GM18951 (cell line): ENCODE measurements around the gene FOXC2.

Experiments used
- POLR2A ChIP-seq: IDR thresholded peaks from 4 replicates; pipeline ENCODE4 v1.6.1; 2011; ENCODE audit warnings: mild to moderate bottlenecking; ENCODE audit not compliant: insufficient read length, insufficient read depth; ENCODE audit errors: extremely low read depth
- in situ Hi-C: fragments of 300-500 bp; cut with MboI; formaldehyde crosslinking; loops from one replicate; pipeline ENCODE4 v1.12.0; 2022; ENCODE audit warnings: low sequenced_read_pairs, mixed read lengths, inconsistent platforms; ENCODE audit not compliant: unreplicated experiment

Gene FOXC2

DNA sequence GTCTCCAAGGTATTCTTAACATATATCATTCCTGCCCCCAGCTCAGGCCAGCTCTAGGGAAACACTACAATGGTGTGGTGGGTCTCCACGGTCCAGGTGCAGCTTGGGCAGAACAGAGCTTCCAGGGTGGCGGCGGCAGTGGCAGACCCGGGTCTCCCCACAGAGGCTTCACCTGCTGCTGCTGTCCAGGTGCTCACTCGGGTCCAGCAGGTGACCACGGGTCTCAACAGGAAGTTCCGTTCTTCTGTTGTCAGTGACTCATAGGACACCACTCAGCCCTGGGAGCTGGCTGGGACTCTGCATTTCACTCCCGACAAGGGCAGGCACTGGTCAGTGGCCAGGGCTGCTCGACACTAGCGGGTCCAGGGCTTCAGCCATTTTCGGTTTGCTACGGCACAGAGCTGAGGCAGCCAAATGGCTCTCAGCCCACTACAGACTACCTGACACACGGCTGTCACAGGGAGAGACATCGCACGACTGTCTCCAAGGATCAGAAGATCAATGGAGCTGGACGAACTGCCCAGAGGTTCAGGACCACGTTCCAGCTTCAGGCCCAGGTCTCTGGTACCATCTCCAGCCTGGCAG is 28.3 kb upstream of the FOXC2 start:
- in situ Hi-C loops = no loop called here

DNA sequence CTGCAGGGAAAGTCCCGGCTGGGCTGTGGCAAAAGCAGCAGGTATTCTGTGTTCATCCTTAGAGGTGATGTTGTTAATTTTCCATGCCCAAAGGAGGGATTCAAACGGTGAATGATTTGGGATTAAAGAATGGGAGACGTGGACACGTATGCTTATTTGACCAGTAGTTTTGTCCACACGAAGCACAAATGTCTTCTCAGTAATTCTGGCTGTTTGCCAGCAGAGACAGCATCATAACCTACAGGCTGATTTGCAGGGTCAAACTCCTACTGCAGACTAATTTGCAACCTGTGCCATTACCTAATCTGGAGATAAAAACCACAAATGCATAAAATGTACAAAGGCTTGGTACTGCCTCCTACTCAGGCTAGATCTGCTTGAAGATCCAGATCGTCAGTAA is 25.7 kb upstream of the FOXC2 start:
- no peak for TF ChIP-seq POLR2A
- in situ Hi-C loops = no loop called here

More for the DNA sequence above, 28.3 kb upstream of the FOXC2 start:
- TF ChIP-seq POLR2A = no peak

DNA sequence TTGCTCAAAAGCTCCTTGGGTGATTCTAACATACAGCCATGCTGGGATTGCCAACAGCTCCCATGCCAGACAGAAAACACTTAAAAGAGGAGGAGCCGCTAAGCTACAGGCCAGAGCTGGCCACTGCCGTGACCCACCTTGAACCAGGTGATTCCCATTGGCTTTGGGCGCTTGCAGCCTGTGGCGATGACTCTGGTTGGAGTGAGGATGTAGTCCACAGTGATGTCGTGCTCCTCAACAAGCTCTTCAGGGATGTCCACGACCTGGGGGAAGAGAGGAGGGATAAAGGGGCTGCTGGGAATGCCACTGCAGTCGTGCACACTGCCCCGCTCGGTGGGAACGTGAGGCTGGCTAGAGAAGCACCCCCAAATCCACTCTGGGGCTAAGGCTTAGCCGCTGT is 25.1 kb upstream of the FOXC2 start:
- no peak for TF ChIP-seq POLR2A
- in situ Hi-C loops = no loop called here

DNA sequence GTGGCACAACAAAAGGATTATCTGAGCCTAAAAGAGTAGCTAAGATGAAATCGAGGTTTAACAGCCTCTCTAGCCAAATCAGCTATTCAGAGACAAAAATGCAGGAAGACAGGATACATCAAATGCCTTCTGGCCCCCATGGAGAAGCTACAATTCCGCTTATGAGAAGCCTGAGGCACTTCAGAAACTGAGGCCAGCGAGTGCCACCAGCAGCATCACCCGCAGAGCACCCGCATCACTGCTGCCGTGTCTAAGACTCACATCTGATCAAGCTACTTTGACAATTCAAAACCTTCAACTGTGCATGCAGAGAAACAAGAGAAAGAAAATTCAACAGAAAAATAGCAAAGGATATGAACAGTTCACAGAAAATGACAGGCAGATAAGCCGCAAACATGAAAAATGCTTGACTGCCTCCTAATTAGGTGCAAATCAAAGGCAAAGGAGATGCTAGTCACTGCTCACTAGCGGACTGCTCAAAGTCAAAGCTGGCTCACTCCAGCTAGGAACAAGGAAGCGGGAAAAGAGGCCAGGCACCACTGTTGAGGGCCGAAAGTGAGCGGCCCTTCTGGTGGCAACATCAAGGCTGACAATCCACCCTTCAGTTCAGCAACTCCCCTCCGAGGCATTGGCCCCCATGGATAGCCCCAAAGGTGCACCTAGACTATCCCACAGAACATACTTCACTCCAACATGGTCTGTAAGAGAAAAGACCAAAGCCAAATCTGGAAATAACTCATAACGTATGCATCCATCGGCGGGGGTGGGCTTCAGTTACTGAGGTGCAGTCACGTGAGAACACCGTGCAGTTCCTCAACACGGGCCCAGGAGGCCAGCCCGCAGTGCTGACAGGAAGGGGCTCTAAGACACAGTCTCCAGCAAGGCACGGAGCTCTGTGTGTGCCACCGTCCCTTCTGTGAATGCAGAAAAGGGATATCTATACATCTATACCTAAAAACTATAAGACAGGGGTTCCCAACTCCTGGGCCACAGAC is 23.6 kb upstream of the FOXC2 start:
- in situ Hi-C loops = no loop called here
- no peak for TF ChIP-seq POLR2A

DNA sequence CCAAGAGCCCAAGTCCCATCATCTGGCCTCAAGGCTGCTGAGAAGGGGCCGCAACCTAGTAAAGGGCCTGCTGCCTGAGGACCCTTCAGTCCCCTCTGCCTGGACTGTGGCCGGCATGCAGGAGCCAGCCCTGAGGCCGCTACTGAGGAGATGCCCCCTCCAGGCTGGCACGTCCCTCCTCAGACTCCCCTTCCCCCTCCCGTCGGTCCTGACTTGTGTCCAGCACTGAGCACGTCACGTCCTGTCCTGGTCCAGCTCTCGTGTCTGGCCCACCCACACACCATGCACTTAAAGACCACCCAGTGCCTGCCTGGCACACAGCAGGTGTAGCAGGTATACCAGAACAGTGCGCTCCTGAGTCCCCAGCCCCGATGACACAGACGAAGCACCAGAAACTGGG is 21.1 kb upstream of the FOXC2 start:
- in situ Hi-C loops = no loop called here

DNA sequence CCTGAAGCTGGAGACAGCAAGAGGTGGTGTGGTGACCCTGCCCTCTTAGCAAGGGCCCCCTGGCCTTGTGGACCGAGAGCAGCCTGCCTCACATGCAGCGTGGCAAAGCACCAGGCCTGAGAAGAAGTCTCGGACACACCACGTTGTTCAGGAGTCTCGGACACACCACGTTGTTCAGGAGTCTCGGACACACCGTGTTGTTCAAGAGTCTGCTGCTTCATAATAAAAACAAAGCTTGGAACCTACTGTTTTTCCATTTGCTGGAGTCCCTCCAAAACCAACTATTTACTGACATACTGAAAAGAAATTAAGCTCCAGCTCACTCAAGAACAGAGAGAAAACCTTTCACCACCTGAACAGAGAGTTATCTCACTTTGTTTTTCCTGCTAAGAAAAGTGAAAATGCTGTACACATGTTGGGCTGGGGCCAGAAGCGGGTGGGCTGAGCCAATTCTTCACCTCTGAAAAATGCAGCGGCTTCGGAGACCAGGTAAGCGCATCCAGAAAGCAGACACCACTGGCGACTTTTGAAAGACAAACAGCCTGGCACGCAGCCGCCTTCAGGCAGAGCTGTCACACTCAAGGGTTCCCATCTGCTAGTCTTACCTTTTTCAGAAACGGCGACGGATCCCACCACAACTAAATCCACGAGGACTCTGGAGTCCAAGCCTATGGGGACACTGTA is 20.5 kb upstream of the FOXC2 start:
- no peak for TF ChIP-seq POLR2A
- in situ Hi-C loops = no loop called here

More for the DNA sequence above, 21.1 kb upstream of the FOXC2 start:
- no peak for TF ChIP-seq POLR2A

DNA sequence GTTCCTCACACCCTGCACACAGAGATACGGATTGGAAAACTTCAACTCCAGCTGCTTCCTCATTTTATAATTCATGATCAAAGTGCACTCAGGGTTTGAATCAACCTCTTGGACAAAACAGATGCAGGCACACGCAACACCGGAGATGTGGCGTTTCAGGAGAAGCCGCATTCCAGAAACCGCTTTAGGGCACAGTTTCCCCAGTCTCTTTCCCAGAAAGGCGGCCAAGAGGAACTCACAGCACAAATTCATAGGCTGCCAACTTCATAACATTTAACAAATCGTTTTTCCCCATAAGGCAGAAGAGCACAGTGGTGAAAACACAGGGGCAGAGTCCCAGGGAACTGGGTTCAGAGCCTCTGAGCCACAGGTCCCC is 20.0 kb upstream of the FOXC2 start:
- in situ Hi-C loops = no loop called here
- no peak for TF ChIP-seq POLR2A

DNA sequence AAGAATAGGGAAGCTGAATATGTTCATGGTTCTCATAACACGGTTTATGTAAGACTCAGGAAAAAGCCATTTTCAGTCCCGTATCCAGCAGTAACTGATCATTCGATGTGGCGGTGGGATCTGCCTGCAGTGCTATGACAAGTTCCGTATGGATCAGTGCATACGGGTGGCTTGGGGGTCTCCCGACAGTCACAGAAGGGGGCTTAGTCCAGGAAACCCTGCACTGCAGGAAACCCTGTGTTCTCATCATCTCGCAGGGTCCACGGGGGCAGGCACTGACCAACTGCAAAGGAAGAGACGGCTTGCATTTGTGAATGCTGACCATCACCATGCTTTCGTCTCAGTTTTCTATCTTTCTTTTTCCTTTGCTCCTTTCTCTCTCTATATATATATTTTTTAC is 19.3 kb upstream of the FOXC2 start:
- in situ Hi-C loops = no loop called here
- TF ChIP-seq POLR2A = no peak

DNA sequence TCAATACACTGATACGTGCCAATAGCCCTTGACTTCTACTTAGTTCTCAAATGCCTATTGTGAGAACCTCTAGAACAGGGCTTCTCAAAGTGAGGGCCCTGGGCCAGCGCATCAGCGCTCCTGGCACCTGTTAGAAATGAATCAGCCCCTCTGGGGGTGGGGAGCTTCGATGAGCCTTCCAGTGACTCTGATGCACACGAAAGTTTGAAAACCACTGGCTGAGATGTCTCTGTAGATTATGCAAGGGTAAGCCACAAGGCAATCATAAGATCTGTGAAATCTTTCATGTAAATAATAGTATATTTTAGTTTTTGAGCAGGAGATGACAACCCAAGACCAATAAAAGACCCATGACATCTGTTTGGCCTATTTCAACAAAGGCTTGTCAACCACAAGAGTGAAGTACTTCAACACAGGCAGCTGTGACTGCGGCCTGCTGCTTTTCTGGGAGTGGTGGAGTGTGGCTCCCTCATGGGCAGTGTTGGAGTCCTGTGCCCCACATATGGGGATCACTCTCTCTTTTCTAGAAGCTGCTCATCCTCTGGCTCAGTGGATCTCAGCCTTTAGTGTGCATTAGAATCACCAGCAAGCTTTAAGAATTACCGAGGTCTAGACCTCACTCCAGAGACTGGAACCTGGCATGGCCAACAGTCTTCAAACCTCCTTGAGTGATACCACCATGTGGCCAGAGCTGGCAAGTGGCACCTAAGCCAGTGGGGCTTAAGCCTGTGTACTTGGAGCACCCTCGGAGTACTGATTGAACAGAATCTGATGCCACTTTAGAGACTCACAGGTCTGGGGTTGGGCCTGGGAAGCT is 17.3 kb upstream of the FOXC2 start:
- TF ChIP-seq POLR2A = no peak
- in situ Hi-C loops = no loop called here

DNA sequence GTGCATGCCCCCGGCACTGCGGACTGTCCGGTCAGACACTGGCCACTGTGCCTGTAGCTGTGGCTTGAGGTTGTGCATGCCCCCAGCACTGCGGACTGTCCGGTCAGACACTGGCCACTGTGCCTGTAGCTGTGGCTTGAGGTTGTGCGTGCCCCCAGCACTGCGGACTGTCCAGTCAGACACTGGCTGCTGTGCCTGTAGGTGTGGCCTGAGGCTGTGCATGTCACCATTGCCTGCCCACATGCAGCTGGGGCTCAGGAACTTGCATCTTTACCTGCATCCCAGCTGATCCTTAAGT is 16.8 kb upstream of the FOXC2 start:
- in situ Hi-C loops = loop anchor here (25.0 kb wide), 1 partner anchor 737 kb away; no protein-coding TSS in a partner anchor
- no peak for TF ChIP-seq POLR2A

DNA sequence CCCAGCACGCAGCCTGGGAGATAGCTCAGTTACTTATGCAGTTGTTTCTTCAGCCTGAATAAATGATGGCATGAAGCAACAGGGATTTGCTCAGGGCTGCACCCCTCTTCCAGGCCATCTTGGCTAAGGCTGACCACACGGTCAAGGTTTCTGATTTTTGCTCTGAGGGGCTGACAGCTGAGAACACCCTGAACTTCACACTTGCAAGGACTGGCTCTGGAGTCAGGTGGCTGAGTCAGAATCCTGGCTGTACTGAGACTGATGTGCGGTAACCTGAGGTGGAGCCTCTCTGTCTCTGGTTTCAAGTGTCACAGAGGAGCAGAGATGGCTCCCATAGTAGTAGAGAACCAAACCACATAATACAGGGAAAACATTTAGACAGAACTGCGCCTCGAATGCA is 16.3 kb upstream of the FOXC2 start:
- in situ Hi-C loops = loop anchor here (25.0 kb wide), 1 partner anchor 737 kb away; no protein-coding TSS in a partner anchor
- TF ChIP-seq POLR2A = no peak

DNA sequence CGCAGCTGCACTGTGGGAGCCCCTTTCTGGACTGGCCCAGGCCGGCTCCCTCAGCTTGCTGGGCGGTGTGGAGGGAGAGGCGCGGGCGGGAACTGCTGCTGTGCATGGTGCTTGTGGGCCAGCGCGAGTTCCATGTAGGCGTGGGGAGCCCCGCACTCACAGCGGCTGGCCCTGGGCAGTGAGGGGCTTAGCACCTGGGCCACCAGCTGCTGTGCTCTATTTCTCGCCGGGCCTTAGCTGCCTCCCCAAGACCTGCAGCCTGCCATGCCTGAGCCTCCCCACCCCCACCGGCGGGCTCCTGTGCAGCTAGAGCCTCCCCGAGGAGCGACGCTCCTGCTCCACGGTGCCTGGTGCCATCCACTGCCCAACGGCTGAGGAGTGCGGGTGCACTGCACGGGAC is 13.3 kb upstream of the FOXC2 start:
- in situ Hi-C loops = loop anchor here (25.0 kb wide), 1 partner anchor 734 kb away; no protein-coding TSS in a partner anchor
- no peak for TF ChIP-seq POLR2A

DNA sequence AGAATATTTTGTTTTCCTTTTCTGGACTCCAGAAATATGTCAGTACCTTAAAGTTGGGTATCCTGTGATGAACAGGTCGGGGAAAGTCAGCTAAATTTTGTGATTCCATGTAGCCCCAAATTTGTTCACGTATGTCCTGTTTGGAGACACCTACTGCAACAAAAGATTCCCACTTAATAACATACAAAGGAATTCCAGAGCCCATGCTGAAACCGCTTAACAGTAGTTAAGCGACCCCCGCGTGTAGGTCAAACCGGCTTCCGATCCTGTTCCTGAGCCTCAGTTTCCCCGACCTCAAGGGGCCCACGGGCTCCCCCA is 12.1 kb upstream of the FOXC2 start:
- no peak for TF ChIP-seq POLR2A
- in situ Hi-C loops = loop anchor here (25.0 kb wide), 1 partner anchor 733 kb away; no protein-coding TSS in a partner anchor
